BLaER1 treated with 17β-estradiol and CSF1 and Interleukin-3, amounts not matched to agents 10 nM and 100 nM (cell line): ENCODE data around the gene MAGI1.
A peak's percentile ranks its signal among the peaks of the same experiment; 100 is the strongest.

Source experiments
- H3K27ac ChIP-seq, 11 experiments: shearing (Covaris generic); formaldehyde crosslinking; 2 replicates each; pipeline ENCODE4 v1.8.1; 2022
- H3K27me3 ChIP-seq, 11 experiments: shearing (Covaris generic); formaldehyde crosslinking; 2 replicates each; pipeline ENCODE4 v1.8.1; 2022
- H3K36me3 ChIP-seq, 11 experiments: shearing (Covaris generic); formaldehyde crosslinking; 2 replicates each; pipeline ENCODE4 v1.8.1; 2022
- H3K4me1 ChIP-seq, 10 experiments: shearing (Covaris generic); formaldehyde crosslinking; 2 replicates each; pipeline ENCODE4 v1.8.1; 2022
- H3K4me2 ChIP-seq, 11 experiments: shearing (Covaris generic); formaldehyde crosslinking; 2 replicates each; pipeline ENCODE4 v1.8.1; 2022
- H3K4me3 ChIP-seq, 10 experiments: shearing (Covaris generic); formaldehyde crosslinking; 2 replicates each; pipeline ENCODE4 v1.8.1; 2022
- H3K9ac ChIP-seq, 11 experiments: shearing (Covaris generic); formaldehyde crosslinking; 2 replicates each; pipeline ENCODE4 v1.8.1; 2022
- H3K9me3 ChIP-seq, 11 experiments: shearing (Covaris generic); formaldehyde crosslinking; replicated peaks in 1 of 11; 2 replicates each; pipeline ENCODE4 v1.8.1; 2022
- H4K20me1 ChIP-seq, 11 experiments: shearing (Covaris generic); formaldehyde crosslinking; 2 replicates each; pipeline ENCODE4 v1.8.1; 2022
- Cebpa-rat ChIP-seq, 11 experiments: shearing (Covaris generic); IDR thresholded peaks; 2 replicates each; pipeline ENCODE4 v1.8.1; 2022

The MAGI1 gene

GRCh38 chr3:65503776-65504175 is 534.9 kb downstream of the MAGI1 start:
- Histone ChIP-seq H4K20me1 (no peaks in the 10 kb centered on the region), H3K4me1 (peaks cover 0 to 47% (median 31%) of the 10 kb centered on the region in 10 experiments; a peak in 16 of 20 replicates), H3K36me3 (peaks cover 0 to 8% (median 0%) of the 10 kb centered on the region in 11 experiments; a peak in 1 of 22 replicates), H3K27ac (no peak overlapping the region), H3K4me2 (no peak overlapping the region), H3K9me3 (peaks cover 6 to 62% (median 31%) of the 10 kb centered on the region in 11 experiments; a peak in 21 of 22 replicates), H3K4me3 (no peak overlapping the region), H3K27me3 (no peaks in the 10 kb centered on the region), H3K9ac (no peak overlapping the region)
- no peak for TF ChIP-seq Cebpa-rat (IDR thresholded peaks at IDR 0.05)

- H3K4me1 ChIP-seq: peaks cover 0 to 58% (median 33%) of the 10 kb centered on the region in 10 experiments; a peak in 16 of 20 replicates
These were observed 536.2 kb downstream of the MAGI1 start for GRCh38 chr3:65502526-65502925.

GRCh38 chr3:65500398-65501306 is 538.1 kb downstream of the MAGI1 start:
- no peaks in the 10 kb centered on the region for H4K20me1 ChIP-seq
- no peak for TF ChIP-seq Cebpa-rat (IDR thresholded peaks at IDR 0.05)
- no peaks in the 10 kb centered on the region for H3K27me3 ChIP-seq
- H3K4me3 ChIP-seq: no peak overlapping the region
- H3K9me3 ChIP-seq: peaks cover 0 to 62% (median 21%) of the 10 kb centered on the region in 11 experiments; a peak in 15 of 22 replicates
- H3K4me1 ChIP-seq: peaks cover 0 to 58% (median 33%) of the 10 kb centered on the region in 10 experiments; a peak in 16 of 20 replicates
- peak overlapping the region in 9 of 11 experiments; percentile 4 to 71 (median 55); a peak in 16 of 22 replicates for H3K4me2 ChIP-seq
- H3K9ac ChIP-seq: no peak overlapping the region
- H3K36me3 ChIP-seq: peaks cover 0 to 10% (median 0%) of the 10 kb centered on the region in 11 experiments; a peak in 2 of 22 replicates
- H3K27ac ChIP-seq: no peak overlapping the region

More at GRCh38 chr3:65502526-65502925, 536.2 kb downstream of the MAGI1 start:
- no peak overlapping the region for H3K9ac ChIP-seq
- H3K27ac ChIP-seq: no peak overlapping the region
- peaks cover 0 to 4% (median 0%) of the 10 kb centered on the region in 11 experiments; a peak in 1 of 22 replicates for H3K36me3 ChIP-seq
- H3K27me3 ChIP-seq: no peaks in the 10 kb centered on the region
- peak overlapping the region in 8 of 11 experiments; percentile 13 to 71 (median 57); a peak in 11 of 22 replicates for H3K4me2 ChIP-seq
- H3K9me3 ChIP-seq: peaks cover 0 to 62% (median 25%) of the 10 kb centered on the region in 11 experiments; a peak in 16 of 22 replicates
- no peak for TF ChIP-seq Cebpa-rat (IDR thresholded peaks at IDR 0.05)
- no peaks in the 10 kb centered on the region for H4K20me1 ChIP-seq
- H3K4me3 ChIP-seq: no peak overlapping the region

- peaks cover 0 to 66% (median 37%) of the 10 kb centered on the region in 10 experiments; a peak in 16 of 20 replicates for H3K4me1 ChIP-seq
- peaks cover 0 to 11% (median 0%) of the 10 kb centered on the region in 11 experiments; a peak in 2 of 22 replicates for H3K36me3 ChIP-seq
- peak overlapping the region in 3 of 11 experiments; percentile 20 to 40 (median 28); a peak in 4 of 22 replicates for H3K4me2 ChIP-seq
- H4K20me1 ChIP-seq: no peaks in the 10 kb centered on the region
- H3K4me3 ChIP-seq: no peak overlapping the region
- no peak for TF ChIP-seq Cebpa-rat (IDR thresholded peaks at IDR 0.05)
- peaks cover 0 to 46% (median 19%) of the 10 kb centered on the region in 11 experiments; a peak in 16 of 22 replicates for H3K9me3 ChIP-seq
- H3K27ac ChIP-seq: no peak overlapping the region
- H3K27me3 ChIP-seq: no peaks in the 10 kb centered on the region
- H3K9ac ChIP-seq: no peak overlapping the region
These were observed 540.9 kb downstream of the MAGI1 start for GRCh38 chr3:65497846-65498245.

GRCh38 chr3:65497236-65497635 is 541.5 kb downstream of the MAGI1 start:
- Histone ChIP-seq H3K36me3 (peaks cover 0 to 11% (median 0%) of the 10 kb centered on the region in 11 experiments; a peak in 5 of 22 replicates), H3K27ac (no peak overlapping the region), H3K9ac (no peak overlapping the region), H3K4me3 (no peak overlapping the region), H4K20me1 (no peaks in the 10 kb centered on the region), H3K4me1 (peaks cover 0 to 60% (median 32%) of the 10 kb centered on the region in 10 experiments; a peak in 16 of 20 replicates), H3K27me3 (no peaks in the 10 kb centered on the region), H3K4me2 (no peak overlapping the region), H3K9me3 (peaks cover 4 to 48% (median 25%) of the 10 kb centered on the region in 11 experiments; a peak in 18 of 22 replicates)
- no peak for TF ChIP-seq Cebpa-rat (IDR thresholded peaks at IDR 0.05)

- Histone ChIP-seq H3K9ac (no peak overlapping the region), H3K4me3 (no peak overlapping the region), H3K27me3 (no peaks in the 10 kb centered on the region), H3K27ac (no peak overlapping the region), H3K36me3 (peaks cover 0 to 11% (median 0%) of the 10 kb centered on the region in 11 experiments; a peak in 6 of 22 replicates), H3K4me1 (peaks cover 0 to 27% (median 7%) of the 10 kb centered on the region in 10 experiments; a peak in 7 of 20 replicates), H3K4me2 (no peak overlapping the region), H3K9me3 (peaks cover 4 to 57% (median 25%) of the 10 kb centered on the region in 11 experiments; a peak in 19 of 22 replicates), H4K20me1 (no peaks in the 10 kb centered on the region)
- TF ChIP-seq Cebpa-rat (IDR thresholded peaks at IDR 0.05): no peak
These were observed 544.8 kb downstream of the MAGI1 start for GRCh38 chr3:65493938-65494337.

GRCh38 chr3:65493371-65493882 is 545.3 kb downstream of the MAGI1 start:
- Histone ChIP-seq H3K27ac (no peak overlapping the region), H3K27me3 (no peaks in the 10 kb centered on the region)
- no peak for TF ChIP-seq Cebpa-rat (IDR thresholded peaks at IDR 0.05)

GRCh38 chr3:65492249-65492648 is 546.5 kb downstream of the MAGI1 start:
- Histone ChIP-seq H3K36me3 (peaks cover 0 to 15% (median 0%) of the 10 kb centered on the region in 11 experiments; a peak in 6 of 22 replicates), H3K4me1 (peaks cover 0 to 19% (median 5%) of the 10 kb centered on the region in 10 experiments; a peak in 8 of 20 replicates), H3K27me3 (no peaks in the 10 kb centered on the region), H3K9me3 (peaks cover 4 to 55% (median 26%) of the 10 kb centered on the region in 11 experiments; a peak in 18 of 22 replicates), H3K27ac (no peak overlapping the region), H4K20me1 (no peaks in the 10 kb centered on the region), H3K4me2 (no peak overlapping the region), H3K4me3 (no peak overlapping the region), H3K9ac (no peak overlapping the region)
- no peak for TF ChIP-seq Cebpa-rat (IDR thresholded peaks at IDR 0.05)

More at GRCh38 chr3:65493371-65493882, 545.3 kb downstream of the MAGI1 start:
- peaks cover 4 to 57% (median 29%) of the 10 kb centered on the region in 11 experiments; a peak in 19 of 22 replicates for H3K9me3 ChIP-seq
- no peaks in the 10 kb centered on the region for H4K20me1 ChIP-seq
- no peak overlapping the region for H3K4me3 ChIP-seq
- peaks cover 0 to 24% (median 7%) of the 10 kb centered on the region in 10 experiments; a peak in 7 of 20 replicates for H3K4me1 ChIP-seq
- H3K9ac ChIP-seq: no peak overlapping the region
- no peak overlapping the region for H3K4me2 ChIP-seq
- H3K36me3 ChIP-seq: peaks cover 0 to 15% (median 0%) of the 10 kb centered on the region in 11 experiments; a peak in 6 of 22 replicates
